ENCODE results near the gene PSKH1. TPM values are rescaled to one million over a fixed set of nuclear protein-coding genes. Genes with fewer than 3 reads are reported as not detected.

The PSKH1 gene
- total and polyA plus RNA-seq, 9 of the 15 experiments (the other 6 are each of a cell fraction or from before 2014, with no cell fraction given), result 0.96 to 20.9 (median 9.4) TPM

DNA sequence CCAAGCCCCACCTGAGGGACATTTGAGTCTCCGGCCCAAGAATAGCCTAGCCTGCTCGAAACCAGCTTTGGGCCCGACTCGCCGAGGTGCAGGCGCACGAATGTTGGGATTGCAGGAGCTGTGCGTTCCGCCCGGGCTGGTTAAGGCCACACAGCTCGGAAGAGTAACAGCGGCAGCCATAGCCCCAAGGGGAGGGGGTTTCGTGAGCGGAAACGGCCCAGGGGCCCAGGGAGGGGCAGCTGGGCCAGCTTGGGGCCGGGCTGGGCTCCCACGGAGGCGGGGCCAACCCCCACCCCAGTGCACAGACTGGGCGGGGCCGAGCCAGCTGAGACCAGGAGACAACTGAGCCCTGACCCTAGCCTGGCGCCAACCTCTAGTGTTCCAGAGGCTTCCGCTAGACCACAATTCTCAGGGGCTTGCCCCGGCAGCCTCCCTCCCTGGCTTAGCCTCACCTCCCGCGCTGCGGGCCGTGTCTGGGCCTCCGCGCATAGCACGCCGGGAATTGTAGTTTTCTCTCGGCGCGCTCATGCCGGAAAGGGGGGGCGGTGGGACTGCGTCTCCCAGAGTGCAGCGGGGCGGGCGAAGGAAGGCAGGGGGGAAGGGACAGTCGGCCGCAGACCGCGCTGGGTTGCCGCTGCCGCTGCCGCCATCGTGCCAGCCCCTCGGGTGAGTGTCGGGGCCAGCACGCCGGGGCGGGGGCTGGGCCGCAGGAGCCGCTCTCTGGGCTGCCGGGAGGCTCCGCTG lies 46.6 kb upstream of the PSKH1 start, which contains the start of gene NUTF2 (continued):
- TF ChIP-seq, protein P1, sequence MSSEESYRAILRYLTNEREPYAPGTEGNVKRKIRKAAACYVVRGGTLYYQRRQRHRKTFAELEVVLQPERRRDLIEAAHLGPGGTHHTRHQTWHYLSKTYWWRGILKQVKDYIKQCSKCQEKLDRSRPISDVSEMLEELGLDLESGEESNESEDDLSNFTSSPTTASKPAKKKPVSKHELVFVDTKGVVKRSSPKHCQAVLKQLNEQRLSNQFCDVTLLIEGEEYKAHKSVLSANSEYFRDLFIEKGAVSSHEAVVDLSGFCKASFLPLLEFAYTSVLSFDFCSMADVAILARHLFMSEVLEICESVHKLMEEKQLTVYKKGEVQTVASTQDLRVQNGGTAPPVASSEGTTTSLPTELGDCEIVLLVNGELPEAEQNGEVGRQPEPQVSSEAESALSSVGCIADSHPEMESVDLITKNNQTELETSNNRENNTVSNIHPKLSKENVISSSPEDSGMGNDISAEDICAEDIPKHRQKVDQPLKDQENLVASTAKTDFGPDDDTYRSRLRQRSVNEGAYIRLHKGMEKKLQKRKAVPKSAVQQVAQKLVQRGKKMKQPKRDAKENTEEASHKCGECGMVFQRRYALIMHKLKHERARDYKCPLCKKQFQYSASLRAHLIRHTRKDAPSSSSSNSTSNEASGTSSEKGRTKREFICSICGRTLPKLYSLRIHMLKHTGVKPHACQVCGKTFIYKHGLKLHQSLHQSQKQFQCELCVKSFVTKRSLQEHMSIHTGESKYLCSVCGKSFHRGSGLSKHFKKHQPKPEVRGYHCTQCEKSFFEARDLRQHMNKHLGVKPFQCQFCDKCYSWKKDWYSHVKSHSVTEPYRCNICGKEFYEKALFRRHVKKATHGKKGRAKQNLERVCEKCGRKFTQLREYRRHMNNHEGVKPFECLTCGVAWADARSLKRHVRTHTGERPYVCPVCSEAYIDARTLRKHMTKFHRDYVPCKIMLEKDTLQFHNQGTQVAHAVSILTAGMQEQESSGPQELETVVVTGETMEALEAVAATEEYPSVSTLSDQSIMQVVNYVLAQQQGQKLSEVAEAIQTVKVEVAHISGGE (CRISPR knock-in tag; IDR thresholded peaks at IDR 0.05), result peak in 1 of 3 experiments; percentile 67; a peak in 2 of 6 replicates
- no peak for TF ChIP-seq ZNF146 (CRISPR knock-in tag; IDR thresholded peaks at IDR 0.05; ENCODE audit: unreplicated experiment)
- no peak for TF ChIP-seq SMAD2 (IDR thresholded peaks at IDR 0.05; ENCODE audit: low read depth, low read length)
- peak; percentile 47; the same call in 1 of the 2 replicates for TF ChIP-seq ZBED1 (IDR thresholded peaks at IDR 0.05)
- TF ChIP-seq, protein P2, sequence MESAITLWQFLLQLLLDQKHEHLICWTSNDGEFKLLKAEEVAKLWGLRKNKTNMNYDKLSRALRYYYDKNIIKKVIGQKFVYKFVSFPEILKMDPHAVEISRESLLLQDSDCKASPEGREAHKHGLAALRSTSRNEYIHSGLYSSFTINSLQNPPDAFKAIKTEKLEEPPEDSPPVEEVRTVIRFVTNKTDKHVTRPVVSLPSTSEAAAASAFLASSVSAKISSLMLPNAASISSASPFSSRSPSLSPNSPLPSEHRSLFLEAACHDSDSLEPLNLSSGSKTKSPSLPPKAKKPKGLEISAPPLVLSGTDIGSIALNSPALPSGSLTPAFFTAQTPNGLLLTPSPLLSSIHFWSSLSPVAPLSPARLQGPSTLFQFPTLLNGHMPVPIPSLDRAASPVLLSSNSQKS (CRISPR knock-in tag; IDR thresholded peaks at IDR 0.05), result no peak
- TF ChIP-seq, protein P3, sequence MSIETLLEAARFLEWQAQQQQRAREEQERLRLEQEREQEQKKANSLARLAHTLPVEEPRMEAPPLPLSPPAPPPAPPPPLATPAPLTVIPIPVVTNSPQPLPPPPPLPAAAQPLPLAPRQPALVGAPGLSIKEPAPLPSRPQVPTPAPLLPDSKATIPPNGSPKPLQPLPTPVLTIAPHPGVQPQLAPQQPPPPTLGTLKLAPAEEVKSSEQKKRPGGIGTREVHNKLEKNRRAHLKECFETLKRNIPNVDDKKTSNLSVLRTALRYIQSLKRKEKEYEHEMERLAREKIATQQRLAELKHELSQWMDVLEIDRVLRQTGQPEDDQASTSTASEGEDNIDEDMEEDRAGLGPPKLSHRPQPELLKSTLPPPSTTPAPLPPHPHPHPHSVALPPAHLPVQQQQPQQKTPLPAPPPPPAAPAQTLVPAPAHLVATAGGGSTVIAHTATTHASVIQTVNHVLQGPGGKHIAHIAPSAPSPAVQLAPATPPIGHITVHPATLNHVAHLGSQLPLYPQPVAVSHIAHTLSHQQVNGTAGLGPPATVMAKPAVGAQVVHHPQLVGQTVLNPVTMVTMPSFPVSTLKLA (conservative IDR thresholded peaks at IDR 0.05), result peak; percentile 85 to 93
- peak; percentile 85 for TF ChIP-seq ATF7 (IDR thresholded peaks at IDR 0.05)
- peak; percentile 86 for TF ChIP-seq NR2C1 (IDR thresholded peaks at IDR 0.05)
- peak; percentile 93 for TF ChIP-seq NR2C1 (tag; IDR thresholded peaks at IDR 0.05)
- TF ChIP-seq PYGO2 (tag; IDR thresholded peaks at IDR 0.05), result no peak
- no peak; the same call in 1 of the 2 replicates for TF ChIP-seq MYC (IDR thresholded peaks at IDR 0.05; ENCODE audit: low read depth, low read length)
- peak; percentile 38; the same call in 1 of the 2 replicates for TF ChIP-seq MYC (CRISPR knock-in tag; IDR thresholded peaks at IDR 0.05; ENCODE audit: borderline replicate concordance, low read depth)
- TF ChIP-seq DIDO1 (tag; IDR thresholded peaks at IDR 0.05; ENCODE audit: low read depth), result peak; percentile 38; the same call in 1 of the 2 replicates
- no peak for TF ChIP-seq CAMTA2 (CRISPR knock-in tag; conservative IDR thresholded peaks at IDR 0.05)
- peak; percentile 89 for TF ChIP-seq EP400 (IDR thresholded peaks at IDR 0.05)
- TF ChIP-seq EZH2 (IDR thresholded peaks at IDR 0.05; ENCODE audit: borderline replicate concordance, low read depth, low read length), result no peak
- peak; percentile 62 for TF ChIP-seq SOX6 (IDR thresholded peaks at IDR 0.05)
- TF ChIP-seq, protein P4, sequence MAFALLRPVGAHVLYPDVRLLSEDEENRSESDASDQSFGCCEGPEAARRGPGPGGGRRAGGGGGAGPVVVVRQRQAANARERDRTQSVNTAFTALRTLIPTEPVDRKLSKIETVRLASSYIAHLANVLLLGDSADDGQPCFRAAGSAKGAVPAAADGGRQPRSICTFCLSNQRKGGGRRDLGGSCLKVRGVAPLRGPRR (CRISPR knock-in tag; IDR thresholded peaks at IDR 0.05), result 0 out of 2 replicates have a peak, but pooled peaks have one; percentile 36
- peak in 1 of 2 experiments; percentile 77; a peak in 3 of 4 replicates for TF ChIP-seq NONO (IDR thresholded peaks at IDR 0.05; ENCODE audit: low read depth in 2 of 2, low read length in 1 of 2)
- peak; percentile 74; the same call in 1 of the 2 replicates for TF ChIP-seq CTBP1 (IDR thresholded peaks at IDR 0.05; ENCODE audit: borderline replicate concordance)
- no peak for TF ChIP-seq KDM1A (IDR thresholded peaks at IDR 0.05)
- 0 out of 2 replicates have a peak, but pooled peaks have one; percentile 24 for TF ChIP-seq ZNF263 (CRISPR knock-in tag; IDR thresholded peaks at IDR 0.05; ENCODE audit: borderline replicate concordance)
